ENCODE results near the gene IGFBP3. TPM values are rescaled to one million over a fixed set of nuclear protein-coding genes. Genes with fewer than 3 reads are reported as not detected.

The IGFBP3 gene
- total RNA-seq, 1 donor from 2014 or later: not detected

GRCh38 chr7:45893996-45894664 is 26.9 kb downstream of the IGFBP3 start:
- Mint-ChIP-seq H3K9me3 (no peaks in the 10 kb centered on the region), H3K36me3 (ENCODE audit: low read depth) (no peaks in the 10 kb centered on the region), H3K27me3 (peaks cover 50% of the 10 kb centered on the region), H3K27ac (no peak overlapping the region), H3K4me3 (no peak overlapping the region), H3K4me1 (no peaks in the 10 kb centered on the region)
- ATAC-seq (ENCODE audit: low read depth) (no peak), DNase-seq (no peak)
- intact Hi-C loops (cut with micrococcal nuclease): no loop called here
- ChIA-PET POLR2A (no interaction called here), CTCF (no interaction called here)
- no peak for TF ChIP-seq CTCF (IDR thresholded peaks at IDR 0.05)

GRCh38 chr7:45893374-45893995 is 27.6 kb downstream of the IGFBP3 start:
- H3K4me1 Mint-ChIP-seq: no peaks in the 10 kb centered on the region
- no peaks in the 10 kb centered on the region for H3K9me3 Mint-ChIP-seq
- intact Hi-C loops (cut with micrococcal nuclease): no loop called here
- POLR2A ChIA-PET: no interaction called here
- no peak overlapping the region for H3K27ac Mint-ChIP-seq
- ATAC-seq (ENCODE audit: low read depth): no peak
- H3K27me3 Mint-ChIP-seq: peaks cover 52% of the 10 kb centered on the region
- H3K4me3 Mint-ChIP-seq: no peak overlapping the region
- no peak for DNase-seq
- CTCF ChIA-PET: interaction anchor here (0.9 kb wide), 1 partner anchor 1287 kb away, joined by 3 read pairs; no protein-coding TSS in a partner anchor
- no peak for TF ChIP-seq CTCF (IDR thresholded peaks at IDR 0.05)
- no peaks in the 10 kb centered on the region for H3K36me3 Mint-ChIP-seq (ENCODE audit: low read depth)

GRCh38 chr7:45892407-45893035 is 28.6 kb downstream of the IGFBP3 start:
- Mint-ChIP-seq H3K4me3 (no peak overlapping the region), H3K27me3 (peaks cover 53% of the 10 kb centered on the region), H3K36me3 (ENCODE audit: low read depth) (no peaks in the 10 kb centered on the region), H3K27ac (no peak overlapping the region), H3K9me3 (no peaks in the 10 kb centered on the region), H3K4me1 (no peaks in the 10 kb centered on the region)
- TF ChIP-seq CTCF (IDR thresholded peaks at IDR 0.05): no peak
- ChIA-PET POLR2A (no interaction called here), CTCF (interaction anchor here (0.9 to 1.6 kb wide), 2 partner anchors 30 to 1287 kb away, joined by 3 to 4 read pairs; no protein-coding TSS in a partner anchor)
- DNase-seq: no peak
- ATAC-seq (ENCODE audit: low read depth): no peak
- intact Hi-C loops (cut with micrococcal nuclease): no loop called here

- Mint-ChIP-seq H3K27me3 (peaks cover 58% of the 10 kb centered on the region), H3K4me3 (no peak overlapping the region), H3K9me3 (no peaks in the 10 kb centered on the region), H3K36me3 (ENCODE audit: low read depth) (no peaks in the 10 kb centered on the region), H3K4me1 (no peaks in the 10 kb centered on the region), H3K27ac (no peak overlapping the region)
- TF ChIP-seq CTCF (IDR thresholded peaks at IDR 0.05): no peak
- intact Hi-C loops (cut with micrococcal nuclease): loop anchor here (1.0 kb wide), 3 partner anchors 1198 to 1363 kb away; no protein-coding TSS in a partner anchor
- ATAC-seq (ENCODE audit: low read depth) (no peak), DNase-seq (no peak)
- CTCF ChIA-PET: interaction anchor here (0.6 to 1.6 kb wide), 4 partner anchors 31 to 1287 kb away, joined by 3 to 4 read pairs (median 3); no protein-coding TSS in a partner anchor
- POLR2A ChIA-PET: no interaction called here
These were observed 29.3 kb downstream of the IGFBP3 start for GRCh38 chr7:45891462-45892402.
